K562 (cell line): ENCODE measurements around the gene HYAL1.

Experiments
- ZNF785 ChIP-seq: fragments of 250-450 bp; sonication (Bioruptor Pico); IDR thresholded peaks from 2 replicates; pipeline ENCODE4 v1.4.0; 2020; ENCODE audit warnings: mild to moderate bottlenecking
- TF ChIP-seq, protein P1 (sequence below), 3 experiments: IDR thresholded peaks in 2 of 3; conservative IDR thresholded peaks in 1 of 3; 2 replicates each; pipeline ENCODE4 v1.5.1; 2011 to 2012; ENCODE audit warnings: low read length in 3 of 3, mild to moderate bottlenecking in 3 of 3, control low read depth in 2 of 3, improper control_type of control experiment in 1 of 3, inconsistent platforms in 1 of 3, low read depth in 1 of 3, mixed read lengths in 1 of 3, moderate library complexity in 1 of 3; ENCODE audit not compliant: insufficient read depth in 2 of 3

DNA sequence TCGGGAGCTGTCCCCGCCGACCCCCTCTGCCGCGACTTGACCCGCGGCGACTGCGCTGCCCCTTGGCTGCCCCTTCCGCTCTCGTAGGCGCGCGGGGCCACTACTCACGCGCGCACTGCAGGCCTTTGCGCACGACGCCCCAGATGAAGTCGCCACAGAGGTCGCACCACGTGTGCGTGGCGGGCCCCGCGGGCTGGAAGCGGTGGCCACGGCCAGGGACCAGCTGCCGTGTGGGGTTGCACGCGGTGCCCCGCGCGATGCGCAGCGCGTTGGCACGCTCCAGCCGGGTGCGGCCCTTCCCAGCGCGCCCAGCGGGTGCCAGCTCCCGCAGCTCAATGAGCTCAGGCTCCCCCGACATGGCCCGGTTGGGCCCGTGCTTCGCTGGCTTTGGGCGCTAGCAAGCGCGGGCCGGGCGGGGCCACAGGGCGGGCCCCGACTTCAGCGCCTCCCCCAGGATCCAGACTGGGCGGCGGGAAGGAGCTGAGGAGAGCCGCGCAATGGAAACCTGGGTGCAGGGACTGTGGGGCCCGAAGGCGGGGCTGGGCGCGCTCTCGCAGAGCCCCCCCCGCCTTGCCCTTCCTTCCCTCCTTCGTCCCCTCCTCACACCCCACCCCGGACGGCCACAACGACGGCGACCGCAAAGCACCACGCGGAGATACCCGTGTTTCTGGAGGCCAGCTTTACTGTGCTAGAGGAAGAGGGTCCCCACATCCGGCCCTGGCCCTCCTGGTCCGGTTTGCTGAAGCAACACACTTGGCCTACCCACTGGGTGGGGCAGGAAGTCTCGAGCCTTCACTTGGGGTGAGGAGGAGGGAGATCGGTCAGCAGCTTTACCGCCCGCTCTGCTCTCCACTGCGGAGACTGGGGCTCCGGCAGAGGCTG is 37.3 kb upstream of the HYAL1 start, which contains the start of gene RASSF1:
- TF ChIP-seq, protein P1, sequence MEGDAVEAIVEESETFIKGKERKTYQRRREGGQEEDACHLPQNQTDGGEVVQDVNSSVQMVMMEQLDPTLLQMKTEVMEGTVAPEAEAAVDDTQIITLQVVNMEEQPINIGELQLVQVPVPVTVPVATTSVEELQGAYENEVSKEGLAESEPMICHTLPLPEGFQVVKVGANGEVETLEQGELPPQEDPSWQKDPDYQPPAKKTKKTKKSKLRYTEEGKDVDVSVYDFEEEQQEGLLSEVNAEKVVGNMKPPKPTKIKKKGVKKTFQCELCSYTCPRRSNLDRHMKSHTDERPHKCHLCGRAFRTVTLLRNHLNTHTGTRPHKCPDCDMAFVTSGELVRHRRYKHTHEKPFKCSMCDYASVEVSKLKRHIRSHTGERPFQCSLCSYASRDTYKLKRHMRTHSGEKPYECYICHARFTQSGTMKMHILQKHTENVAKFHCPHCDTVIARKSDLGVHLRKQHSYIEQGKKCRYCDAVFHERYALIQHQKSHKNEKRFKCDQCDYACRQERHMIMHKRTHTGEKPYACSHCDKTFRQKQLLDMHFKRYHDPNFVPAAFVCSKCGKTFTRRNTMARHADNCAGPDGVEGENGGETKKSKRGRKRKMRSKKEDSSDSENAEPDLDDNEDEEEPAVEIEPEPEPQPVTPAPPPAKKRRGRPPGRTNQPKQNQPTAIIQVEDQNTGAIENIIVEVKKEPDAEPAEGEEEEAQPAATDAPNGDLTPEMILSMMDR (IDR thresholded peaks at IDR 0.05 in 2 of 3, conservative IDR thresholded peaks at IDR 0.05 in 1 of 3; ENCODE audit: insufficient read depth in 2 of 3, low read depth in 1 of 3, low read length in 3 of 3): no peak
- no peak for TF ChIP-seq ZNF785 (CRISPR knock-in tag)
